ENCODE data around the gene PIK3CG.

The PIK3CG gene

GRCh38 chr7:106848049-106848448 lies 17.0 kb upstream of the PIK3CG start:
- TF ChIP-seq USF1 (IDR thresholded peaks at IDR 0.05) (no peak), EGR1 (IDR thresholded peaks at IDR 0.05) (no peak), ZBTB7A (IDR thresholded peaks at IDR 0.05; ENCODE audit: low read depth) (no peak), MAX (IDR thresholded peaks at IDR 0.05) (no peak), REST (IDR thresholded peaks at IDR 0.05; ENCODE audit: low read depth) (no peak), FOXM1 (IDR thresholded peaks at IDR 0.05; ENCODE audit: borderline replicate concordance, low read depth) (no peak), CREB1 (IDR thresholded peaks at IDR 0.05; ENCODE audit: low read depth) (no peak), TAF1 (IDR thresholded peaks at IDR 0.05; ENCODE audit: low read depth) (no peak), RAD21 (IDR thresholded peaks at IDR 0.05; ENCODE audit: low read depth) (no peak)

GRCh38 chr7:106848851-106849442 lies 16.1 kb upstream of the PIK3CG start:
- TF ChIP-seq EGR1 (IDR thresholded peaks at IDR 0.05) = no peak
- TF ChIP-seq REST (IDR thresholded peaks at IDR 0.05; ENCODE audit: low read depth) = no peak
- TF ChIP-seq TEAD4 (IDR thresholded peaks at IDR 0.05) = 0 out of 2 replicates have a peak, but pooled peaks have one; percentile 14
- no peak for TF ChIP-seq YY1 (IDR thresholded peaks at IDR 0.05; ENCODE audit: low read depth)
- TF ChIP-seq TAF1 (IDR thresholded peaks at IDR 0.05; ENCODE audit: low read depth) = no peak
- no peak for TF ChIP-seq EP300 (IDR thresholded peaks at IDR 0.05; ENCODE audit: borderline replicate concordance)

GRCh38 chr7:106853250-106853908 lies 11.7 kb upstream of the PIK3CG start:
- TF ChIP-seq TCF12 (IDR thresholded peaks at IDR 0.05; ENCODE audit: low read depth) = no peak
- no peak for TF ChIP-seq YY1 (IDR thresholded peaks at IDR 0.05; ENCODE audit: low read depth)
- no peak for TF ChIP-seq CEBPB (IDR thresholded peaks at IDR 0.05)
- no peak for TF ChIP-seq RAD21 (IDR thresholded peaks at IDR 0.05; ENCODE audit: low read depth)
- TF ChIP-seq NFIC (IDR thresholded peaks at IDR 0.05) = no peak
- TF ChIP-seq EGR1 (IDR thresholded peaks at IDR 0.05) = no peak
- no peak for TF ChIP-seq CREB1 (IDR thresholded peaks at IDR 0.05; ENCODE audit: low read depth)
- TF ChIP-seq TEAD4 (IDR thresholded peaks at IDR 0.05) = no peak
- no peak for TF ChIP-seq REST (IDR thresholded peaks at IDR 0.05; ENCODE audit: low read depth)
- TF ChIP-seq EP300 (IDR thresholded peaks at IDR 0.05; ENCODE audit: borderline replicate concordance) = no peak
- no peak for TF ChIP-seq ZBTB7A (IDR thresholded peaks at IDR 0.05; ENCODE audit: low read depth)
- no peak for TF ChIP-seq MAX (IDR thresholded peaks at IDR 0.05)
- no peak for TF ChIP-seq USF1 (IDR thresholded peaks at IDR 0.05)
- TF ChIP-seq TAF1 (IDR thresholded peaks at IDR 0.05; ENCODE audit: low read depth) = no peak
- TF ChIP-seq FOXM1 (IDR thresholded peaks at IDR 0.05; ENCODE audit: borderline replicate concordance, low read depth) = no peak

- TF ChIP-seq REST (IDR thresholded peaks at IDR 0.05; ENCODE audit: low read depth) (no peak), ZBTB7A (IDR thresholded peaks at IDR 0.05; ENCODE audit: low read depth) (no peak), RAD21 (IDR thresholded peaks at IDR 0.05; ENCODE audit: low read depth) (no peak), EGR1 (IDR thresholded peaks at IDR 0.05) (no peak), TAF1 (IDR thresholded peaks at IDR 0.05; ENCODE audit: low read depth) (no peak), MAX (IDR thresholded peaks at IDR 0.05) (no peak), NFIC (IDR thresholded peaks at IDR 0.05) (no peak), CREB1 (IDR thresholded peaks at IDR 0.05; ENCODE audit: low read depth) (no peak), USF1 (IDR thresholded peaks at IDR 0.05) (no peak), FOXM1 (IDR thresholded peaks at IDR 0.05; ENCODE audit: borderline replicate concordance, low read depth) (no peak), TEAD4 (IDR thresholded peaks at IDR 0.05) (no peak), CEBPB (IDR thresholded peaks at IDR 0.05) (no peak), EP300 (IDR thresholded peaks at IDR 0.05; ENCODE audit: borderline replicate concordance) (no peak)
Observed at GRCh38 chr7:106855540-106856132, 9.4 kb upstream of the PIK3CG start.

Measured in Ishikawa (cell line).